K562 (cell line): ENCODE results near the gene PFN3. TPM values are rescaled to one million over a fixed set of nuclear protein-coding genes. Genes with fewer than 3 reads are reported as not detected.

Experiments
- ATAC-seq: fragments of 200-7000 bp; cut with Tn5 transposase; 3 replicates; pipeline ENCODE4 v1.9.1; 2020; ENCODE audit warnings: moderate library complexity
- BruUV-seq: library from RNA; stranded (reverse); fragments of 400-500 nt; replicated peaks from 2 replicates; lab custom pipeline; 2021; lab: Mats Ljungman, UMichigan
- CTCF ChIA-PET: fragments of 300-600 bp; formaldehyde crosslinking; extraction: SDS; loops from one replicate; lab custom pipeline; 2021; ENCODE audit warnings: low intra/inter-chr PET ratio; lab: Yijun Ruan, JAX
- POLR2A ChIA-PET: fragments of 300-600, 350-650 bp; sonication (Branson Sonifier 250); formaldehyde crosslinking; extraction: SDS; loops from one replicate; lab custom pipeline; 2021; ENCODE audit warnings: antibody characterized with exemption, inconsistent platforms; lab: Yijun Ruan, JAX
- DNase-seq, 4 experiments: peaks; one replicate each; pipeline versions ENCODE4 v3.0.0 to v3.0.0-alpha.2; 2011 to 2018; ENCODE audit warnings: low spot score in 3 of 4, mixed read lengths in 3 of 4; ENCODE audit errors: extremely low read depth in 1 of 4
- FAIRE-seq: peaks from 2 replicates; lab custom pipeline; 2011; peaks lifted over from hg19 to GRCh38; lab: Jason Lieb, UNC
- H2AFZ ChIP-seq: 2 replicates; pipeline ENCODE4 v1.6.0; 2011; ENCODE audit warnings: low read depth, low read length, control low read depth, inconsistent platforms
- H3K27ac ChIP-seq: fragments of 200-600 bp; 3 replicates; pipeline ENCODE4 v1.8.0; 2011; ENCODE audit warnings: low read depth, mild to moderate bottlenecking, control low read depth, inconsistent platforms, low read length, moderate library complexity, mixed read lengths; ENCODE audit errors: extremely low read depth
- H3K27me3 ChIP-seq, 2 experiments: fragments of 300-600 bp in 1 of 2; 2 replicates in 1 of 2; 3 replicates in 1 of 2; pipeline versions ENCODE4 v1.6.0 to v1.8.0; 2011; ENCODE audit warnings: inconsistent platforms in 2 of 2, low read length in 2 of 2, mild to moderate bottlenecking in 1 of 2, mixed read lengths in 1 of 2, moderate library complexity in 1 of 2; ENCODE audit not compliant: control insufficient read depth in 2 of 2, insufficient read depth in 2 of 2
- H3K36me3 ChIP-seq: fragments of 300-600 bp; 3 replicates; pipeline ENCODE4 v1.8.0; 2011; ENCODE audit warnings: mild to moderate bottlenecking, low read length, inconsistent platforms; ENCODE audit not compliant: control insufficient read depth, insufficient read depth
- H3K4me1 ChIP-seq, 2 experiments: fragments of 200-600 bp in 1 of 2; replicated peaks in 1 of 2; 2 replicates in 1 of 2; 3 replicates in 1 of 2; pipeline versions ENCODE4 v1.5.1 to v1.8.0; 2011; ENCODE audit warnings: inconsistent platforms in 2 of 2, low read length in 2 of 2, mild to moderate bottlenecking in 1 of 2, mixed read lengths in 1 of 2, moderate library complexity in 1 of 2; ENCODE audit not compliant: control insufficient read depth in 2 of 2, insufficient read depth in 2 of 2
- H3K4me2 ChIP-seq: 2 replicates; pipeline ENCODE4 v1.6.1; 2011; ENCODE audit warnings: low read length, control low read depth, inconsistent platforms, mixed read lengths; ENCODE audit not compliant: insufficient read depth
- H3K4me3 ChIP-seq: fragments of 200-600 bp; sonication (generic), shearing (Covaris generic); 2 replicates; pipeline ENCODE4 v1.5.1; 2016; ENCODE audit warnings: control low read depth, inconsistent platforms
- H3K79me2 ChIP-seq: fragments of 200-600 bp; 3 replicates; pipeline ENCODE4 v1.8.0; 2011; ENCODE audit warnings: low read length, inconsistent platforms; ENCODE audit not compliant: control insufficient read depth, insufficient read depth
- H3K9ac ChIP-seq, 2 experiments: 2 replicates each; pipeline versions ENCODE4 v1.6.0 to v1.6.1; 2011; ENCODE audit warnings: low read depth in 2 of 2, low read length in 2 of 2, control low read depth in 1 of 2, inconsistent platforms in 1 of 2, mild to moderate bottlenecking in 1 of 2, mixed read lengths in 1 of 2; ENCODE audit not compliant: insufficient read depth in 1 of 2
- H3K9me1 ChIP-seq: one replicate; pipeline ENCODE4 v1.6.0; 2011; ENCODE audit warnings: inconsistent platforms, mild to moderate bottlenecking, low read length, moderate library complexity; ENCODE audit not compliant: control insufficient read depth, insufficient read depth
- H3K9me3 ChIP-seq: replicated peaks from 2 replicates; pipeline ENCODE4 v1.5.1; 2011; ENCODE audit warnings: low read depth, low read length, inconsistent platforms; ENCODE audit not compliant: control insufficient read depth, insufficient read depth
- H4K20me1 ChIP-seq: replicated peaks from 2 replicates; pipeline ENCODE4 v1.6.1; 2011; ENCODE audit warnings: low read length, inconsistent platforms, mixed read lengths; ENCODE audit not compliant: control insufficient read depth, insufficient read depth
- CHD1 ChIP-seq: fragments of 200-600 bp; sonication (generic); IDR thresholded peaks from one replicate; pipeline ENCODE4 v1.6.1; 2012; ENCODE audit warnings: mild to moderate bottlenecking, moderate library complexity, low read length, inconsistent platforms
- KLF1 ChIP-seq: fragments of 450-650 bp; IDR thresholded peaks from 2 replicates; pipeline ENCODE4 v1.6.1; 2016; ENCODE audit warnings: missing genetic modification characterization, missing compliant biosample characterization
- TRIM28 ChIP-seq: fragments of 450-650 bp; IDR thresholded peaks from 2 replicates; pipeline ENCODE4 v1.6.1; 2017
- WGBS: fragments of 100-300 bp; shearing (Covaris generic); methylation state at CpG from one replicate; pipeline ENCODE4 v1.1.6; 2016; ENCODE audit warnings: low coverage, mixed read lengths; ENCODE audit not compliant: insufficient coverage; ENCODE audit errors: missing lambda C conversion rate; 5-methylcytosine and 5-hydroxymethylcytosine counted together
- in situ Hi-C: fragments of 300-500 bp; cut with MboI; formaldehyde crosslinking; loops from 4 replicates; pipeline ENCODE4 v1.15.0; 2018; ENCODE audit warnings: inconsistent platforms, mixed read lengths
- intact Hi-C: fragments of 100-400 bp; cut with micrococcal nuclease; formaldehyde crosslinking; loops from 2 replicates; pipeline ENCODE4 v1.14.2; 2022
- polyA plus RNA-seq, 8 experiments: library from polyadenylated mRNA; depleted of rRNA in 4 of 8; stranded (reverse) in 5 of 8; unstranded in 3 of 8; fragments of >200 nt; fragmentation: Nextera tagmentation in 2 of 8; fragmentation: Illumina TruSeq in 1 of 8; extraction: Ambion mirVana in 2 of 8; extraction: Trizol in 1 of 8; gene quantifications; 2 replicates each; pipeline versions ENCODE4 v1.2.1 to v1.2.3, GENCODE V29; 2011 to 2014; ENCODE audit warnings: inconsistent platforms in 1 of 8, missing spikeins in 1 of 8
- total RNA-seq, 7 experiments: library from RNA; depleted of rRNA in 6 of 7; stranded (reverse); fragments of >200 nt in 6 of 7; fragmentation: Illumina TruSeq in 2 of 7; extraction: Trizol in 2 of 7; gene quantifications; 2 replicates each; pipeline versions ENCODE4 v1.2.1 to v1.2.3, GENCODE V29; 2011 to 2021; ENCODE audit warnings: low replicate concordance in 1 of 7
- TF ChIP-seq, protein P1 (sequence below), 2 experiments: fragments of 450-650 bp in 1 of 2; sonication (generic) in 1 of 2; formaldehyde crosslinking in 1 of 2; IDR thresholded peaks; 2 replicates each; pipeline versions ENCODE4 v1.7.1 to v1.9.0; 2016 to 2022; ENCODE audit warnings: inconsistent platforms in 1 of 2, mild to moderate bottlenecking in 1 of 2, missing genetic modification reagents in 1 of 2

The PFN3 gene
- total and polyA plus RNA-seq, 9 of the 15 experiments (the other 6 are each of a cell fraction or from before 2014, with no cell fraction given): not detected

DNA sequence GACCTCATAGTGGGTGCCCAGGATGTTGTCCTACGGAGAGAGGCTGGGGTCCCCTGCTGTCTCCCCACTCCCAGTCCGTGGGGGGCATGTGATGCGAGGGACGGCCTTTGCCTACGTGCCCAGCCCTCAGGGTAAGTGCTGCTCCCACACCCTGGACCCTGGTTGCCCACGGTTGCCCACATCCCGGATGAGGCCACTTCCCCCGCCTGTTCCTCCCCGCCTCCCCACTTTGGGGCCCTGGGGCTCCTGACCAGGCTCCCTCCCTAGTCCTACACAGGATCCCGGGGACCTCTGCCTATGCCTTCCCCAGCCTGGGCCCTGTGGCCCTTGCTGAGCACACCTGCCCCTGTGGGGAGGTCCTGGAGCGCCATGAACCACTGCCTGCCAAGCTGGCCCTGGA lies 14.7 kb downstream of the PFN3 start:
- 5% methylated on average over 7 of the region's 11 CpGs for WGBS
- Histone ChIP-seq H3K9ac (peak overlapping the region in 1 of 2 experiments; percentile 29; a peak in 1 of 4 replicates), H3K27ac (no peak overlapping the region), H3K27me3 (peaks cover 0 to 12% of the 10 kb centered on the region in 2 experiments; a peak in 2 of 5 replicates), H4K20me1 (no peaks in the 10 kb centered on the region), H3K4me1 (peaks cover 6 to 22% of the 10 kb centered on the region in 2 experiments; a peak in 3 of 5 replicates), H3K36me3 (no peaks in the 10 kb centered on the region), H3K79me2 (no peaks in the 10 kb centered on the region), H3K9me3 (no peaks in the 10 kb centered on the region), H2AFZ (no peak overlapping the region), H3K9me1 (no peaks in the 10 kb centered on the region), H3K4me3 (no peak overlapping the region), H3K4me2 (no peak overlapping the region)
- intact Hi-C loops (no loop called here), in situ Hi-C loops (no loop called here)
- no TSS peak for BruUV-seq
- CTCF ChIA-PET: no interaction called here
- TF ChIP-seq CHD1 (no peak), KLF1 (tag) (no peak)
- FAIRE-seq (no peak), ATAC-seq (no peak), DNase-seq (no peak)
- POLR2A ChIA-PET: interaction anchor here (0.8 to 1.1 kb wide), 4 partner anchors 18 to 55 kb away, joined by 3 to 5 read pairs (median 4); no protein-coding TSS in a partner anchor

DNA sequence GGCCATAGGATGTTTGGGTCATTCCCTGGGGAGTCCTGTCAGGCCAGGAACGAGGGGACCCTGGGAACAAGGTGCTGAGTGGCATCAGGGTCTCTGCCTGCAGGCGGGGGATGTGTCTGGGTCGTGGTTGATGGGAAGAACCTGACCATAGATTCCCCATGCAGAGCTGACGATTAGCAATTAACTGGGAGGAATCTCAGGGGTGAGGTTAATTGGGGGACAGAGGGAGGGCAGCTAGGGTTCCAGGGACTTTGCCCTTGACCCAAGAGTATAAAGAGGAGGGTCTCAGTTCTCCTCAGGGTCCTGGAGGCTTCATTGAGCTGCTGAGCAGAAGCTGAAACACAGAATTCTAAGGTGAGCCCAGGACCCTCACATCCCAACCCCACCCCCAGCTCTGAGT lies 16.3 kb downstream of the PFN3 start, which contains the start of gene SLC34A1:
SLC34A1 (plus strand) TSS at position 301 of the 400 bp plus-strand sequence. CDS start 1,308 bp downstream, outside the sequence.
- Histone ChIP-seq H3K27ac (no peak within 1 kb of the TSS), H3K9me1 (no peaks in the 10 kb centered on the region), H3K9ac (peak within 1 kb of the TSS in 1 of 2 experiments; percentile 54; a peak in 1 of 4 replicates), H3K4me1 (peaks cover 5 to 26% of the 10 kb centered on the region in 2 experiments), H3K4me3 (no peak within 1 kb of the TSS), H3K9me3 (no peaks in the 10 kb centered on the region), H3K27me3 (peaks cover 0 to 12% of the 10 kb centered on the region in 2 experiments; a peak in 2 of 5 replicates), H3K36me3 (no peaks in the 10 kb centered on the region), H4K20me1 (no peaks in the 10 kb centered on the region), H3K4me2 (no peak within 1 kb of the TSS), H3K79me2 (no peaks in the 10 kb centered on the region), H2AFZ (no peak within 1 kb of the TSS)
- no peak for ATAC-seq
- intact Hi-C loops (no loop called here), in situ Hi-C loops (no loop called here)
- no TSS peak for BruUV-seq
- POLR2A ChIA-PET: interaction anchor here (0.7 to 1.0 kb wide), 3 partner anchors 11 to 1432 kb away, joined by 3 read pairs; no protein-coding TSS in a partner anchor
- WGBS: 9% methylated on average over 4 of the region's 4 CpGs
- no peak for FAIRE-seq
- CTCF ChIA-PET: no interaction called here
- no peak for DNase-seq
- TF ChIP-seq CHD1 (no peak), TRIM28 (no peak)
- TF ChIP-seq, protein P1, sequence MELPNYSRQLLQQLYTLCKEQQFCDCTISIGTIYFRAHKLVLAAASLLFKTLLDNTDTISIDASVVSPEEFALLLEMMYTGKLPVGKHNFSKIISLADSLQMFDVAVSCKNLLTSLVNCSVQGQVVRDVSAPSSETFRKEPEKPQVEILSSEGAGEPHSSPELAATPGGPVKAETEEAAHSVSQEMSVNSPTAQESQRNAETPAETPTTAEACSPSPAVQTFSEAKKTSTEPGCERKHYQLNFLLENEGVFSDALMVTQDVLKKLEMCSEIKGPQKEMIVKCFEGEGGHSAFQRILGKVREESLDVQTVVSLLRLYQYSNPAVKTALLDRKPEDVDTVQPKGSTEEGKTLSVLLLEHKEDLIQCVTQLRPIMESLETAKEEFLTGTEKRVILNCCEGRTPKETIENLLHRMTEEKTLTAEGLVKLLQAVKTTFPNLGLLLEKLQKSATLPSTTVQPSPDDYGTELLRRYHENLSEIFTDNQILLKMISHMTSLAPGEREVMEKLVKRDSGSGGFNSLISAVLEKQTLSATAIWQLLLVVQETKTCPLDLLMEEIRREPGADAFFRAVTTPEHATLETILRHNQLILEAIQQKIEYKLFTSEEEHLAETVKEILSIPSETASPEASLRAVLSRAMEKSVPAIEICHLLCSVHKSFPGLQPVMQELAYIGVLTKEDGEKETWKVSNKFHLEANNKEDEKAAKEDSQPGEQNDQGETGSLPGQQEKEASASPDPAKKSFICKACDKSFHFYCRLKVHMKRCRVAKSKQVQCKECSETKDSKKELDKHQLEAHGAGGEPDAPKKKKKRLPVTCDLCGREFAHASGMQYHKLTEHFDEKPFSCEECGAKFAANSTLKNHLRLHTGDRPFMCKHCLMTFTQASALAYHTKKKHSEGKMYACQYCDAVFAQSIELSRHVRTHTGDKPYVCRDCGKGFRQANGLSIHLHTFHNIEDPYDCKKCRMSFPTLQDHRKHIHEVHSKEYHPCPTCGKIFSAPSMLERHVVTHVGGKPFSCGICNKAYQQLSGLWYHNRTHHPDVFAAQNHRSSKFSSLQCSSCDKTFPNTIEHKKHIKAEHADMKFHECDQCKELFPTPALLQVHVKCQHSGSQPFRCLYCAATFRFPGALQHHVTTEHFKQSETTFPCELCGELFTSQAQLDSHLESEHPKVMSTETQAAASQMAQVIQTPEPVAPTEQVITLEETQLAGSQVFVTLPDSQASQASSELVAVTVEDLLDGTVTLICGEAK (IDR thresholded peaks at IDR 0.05): no peak
- TF ChIP-seq, protein P1 (CRISPR knock-in tag; IDR thresholded peaks at IDR 0.05): no peak
